GM21825 (cell line): Measurements from ENCODE around the gene GRHL1.

ENCODE experiments used
- ATAC-seq: cut with Tn5 transposase; IDR thresholded peaks from one replicate; pipeline ENCODE4 v1.9.1; 2021; ENCODE audit warnings: mild to moderate bottlenecking, moderate library complexity; ENCODE audit not compliant: unreplicated experiment

GRHL1 gene

DNA sequence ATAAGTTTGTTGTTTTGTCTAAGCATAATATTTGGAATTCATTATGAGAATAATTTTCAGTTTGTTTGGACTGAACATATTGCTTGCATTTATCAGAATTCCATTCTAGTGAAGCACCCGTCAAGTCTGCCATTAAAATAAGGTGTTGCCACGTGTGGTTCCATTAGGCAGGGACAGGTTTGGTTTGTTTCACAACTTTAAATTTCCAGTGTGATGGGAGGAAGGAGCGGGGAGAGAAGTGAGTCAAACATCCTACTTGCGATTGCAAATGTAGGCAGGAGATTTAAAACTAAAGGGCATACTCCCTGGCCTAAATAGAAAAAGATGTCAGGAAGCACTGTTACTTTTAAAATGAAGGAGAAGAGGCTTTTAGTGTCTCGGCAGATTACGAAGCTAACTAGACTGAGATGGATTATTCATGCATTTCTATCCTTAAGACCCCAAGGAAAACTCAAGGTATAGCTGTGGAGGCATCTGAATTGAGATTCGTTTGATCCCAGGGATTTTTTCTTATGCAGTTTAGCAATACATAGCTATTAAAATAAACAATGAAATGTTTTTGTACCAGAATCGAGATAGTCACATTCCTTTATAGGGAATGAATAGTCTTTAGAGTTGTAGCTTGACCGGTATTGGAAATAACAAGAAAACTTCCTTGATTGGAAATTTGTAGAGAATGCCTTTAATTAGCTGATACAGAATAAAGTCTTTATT lies 19.8 kb downstream of the GRHL1 start:
- ATAC-seq, result no peak

DNA sequence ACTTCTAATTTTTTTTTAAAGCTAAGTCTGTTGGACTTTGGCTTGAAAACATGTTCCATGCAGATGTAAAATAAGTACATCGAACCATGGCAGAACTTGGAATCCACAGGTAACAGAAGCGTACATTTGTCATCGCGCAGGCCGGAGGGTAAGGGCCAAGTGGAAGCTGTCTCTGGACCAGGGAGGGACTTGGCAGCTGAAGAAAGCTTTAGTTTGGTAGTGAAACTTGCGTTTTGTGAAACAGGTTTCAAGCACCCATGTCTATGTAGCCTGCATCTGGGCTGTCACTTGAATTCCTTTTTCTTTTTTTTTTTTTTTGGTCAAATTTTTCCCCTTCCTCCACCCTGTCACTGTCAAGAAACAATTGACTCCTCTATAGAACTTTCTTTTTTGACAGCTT lies 20.4 kb downstream of the GRHL1 start:
- ATAC-seq, result no peak

DNA sequence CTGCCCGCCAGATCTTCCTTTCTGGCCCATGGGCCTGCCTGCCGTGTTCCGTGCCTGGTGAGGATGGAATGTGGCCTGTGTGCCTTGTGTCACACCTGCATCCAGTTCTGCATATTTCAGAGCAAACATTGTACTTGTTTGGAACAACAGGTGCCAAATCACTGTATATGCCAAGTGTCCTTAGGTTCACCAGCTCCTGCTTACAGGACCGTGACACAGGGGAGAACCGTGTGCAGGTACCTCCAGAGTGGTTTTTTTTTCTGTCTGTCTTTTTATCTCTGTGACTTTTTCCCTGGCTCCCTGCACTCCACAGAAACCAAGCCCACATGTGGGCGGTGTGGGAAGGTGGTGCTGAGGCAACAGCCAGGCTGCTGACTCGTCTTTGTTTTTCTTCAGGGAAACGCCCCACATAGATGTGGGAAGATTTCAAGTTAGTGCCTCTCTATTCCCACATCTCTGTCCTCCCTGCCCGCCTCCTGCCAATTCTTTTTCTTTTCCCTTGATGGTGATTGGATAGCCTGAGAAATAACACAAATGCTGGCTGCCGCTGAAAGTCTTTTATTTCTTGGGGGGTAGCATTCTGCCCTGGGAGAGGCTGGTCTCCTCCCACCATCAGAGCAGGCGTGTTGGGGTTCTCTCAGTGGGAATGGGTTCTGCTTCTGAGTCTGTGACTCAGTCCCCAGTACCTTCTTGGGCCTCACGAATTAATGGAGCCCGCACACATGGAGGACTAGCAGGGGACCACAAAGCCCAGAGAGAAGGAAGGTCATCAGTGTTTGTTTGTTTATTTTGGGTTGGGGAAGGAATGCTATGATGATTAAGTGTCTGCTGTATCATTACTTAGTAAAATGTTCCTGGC lies 21.4 kb downstream of the GRHL1 start:
- ATAC-seq, result no peak

DNA sequence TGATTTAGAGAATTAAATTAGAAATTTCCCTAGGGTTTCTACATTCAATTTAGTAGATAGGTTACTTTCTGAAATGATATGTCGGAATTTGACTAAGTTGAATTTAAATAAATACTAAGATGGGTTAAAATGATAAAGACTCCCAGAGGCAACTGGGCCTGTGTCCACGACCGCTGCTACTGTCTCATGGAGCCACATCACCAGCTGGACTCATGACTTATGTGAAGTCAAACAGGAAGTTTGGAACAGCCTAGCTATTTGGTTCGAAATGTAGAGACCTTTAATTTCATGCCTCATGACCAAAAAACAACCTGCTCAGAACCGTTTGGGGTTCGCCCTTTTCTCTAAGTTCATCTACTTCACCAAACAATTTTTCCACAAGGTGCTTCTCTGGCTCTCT lies 22.2 kb downstream of the GRHL1 start:
- no peak for ATAC-seq

DNA sequence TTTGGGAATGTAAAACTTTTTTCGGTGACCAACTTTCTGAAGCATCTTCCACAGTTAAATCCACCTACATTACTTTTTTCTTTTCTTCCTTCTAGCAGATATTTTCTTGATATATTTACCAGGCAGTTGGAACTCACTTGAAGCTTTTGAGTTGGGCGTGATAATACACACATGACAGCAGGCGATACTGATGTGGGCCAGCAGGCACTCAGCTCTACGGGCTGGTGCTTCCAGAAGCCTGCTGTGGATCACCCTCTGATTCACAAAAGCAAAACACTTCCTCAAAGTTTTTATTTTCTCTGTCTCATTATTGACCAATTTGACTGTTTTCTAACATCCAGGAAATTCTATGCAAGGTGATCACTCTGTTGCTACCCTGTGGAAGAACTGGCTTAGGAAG lies 22.9 kb downstream of the GRHL1 start:
- no peak for ATAC-seq

DNA sequence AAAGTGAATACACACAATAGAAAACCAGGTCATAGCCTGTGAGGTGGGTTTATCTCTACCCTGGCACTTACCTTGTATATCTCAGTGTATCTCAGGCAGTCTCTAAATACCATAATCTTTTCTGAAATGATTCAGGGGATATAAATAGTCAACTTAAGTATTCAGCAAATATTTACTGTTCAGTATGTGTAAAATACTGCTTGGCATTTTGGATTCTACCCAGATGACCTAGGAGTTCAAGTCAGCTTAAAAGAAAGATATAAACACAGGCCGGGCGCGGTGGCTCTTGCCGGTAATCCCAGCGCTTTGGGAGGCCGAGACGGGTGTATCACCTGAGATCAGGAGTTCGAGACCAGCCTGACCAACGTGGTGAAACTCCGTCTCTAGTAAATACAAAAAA lies 23.8 kb downstream of the GRHL1 start:
- ATAC-seq, result no peak

DNA sequence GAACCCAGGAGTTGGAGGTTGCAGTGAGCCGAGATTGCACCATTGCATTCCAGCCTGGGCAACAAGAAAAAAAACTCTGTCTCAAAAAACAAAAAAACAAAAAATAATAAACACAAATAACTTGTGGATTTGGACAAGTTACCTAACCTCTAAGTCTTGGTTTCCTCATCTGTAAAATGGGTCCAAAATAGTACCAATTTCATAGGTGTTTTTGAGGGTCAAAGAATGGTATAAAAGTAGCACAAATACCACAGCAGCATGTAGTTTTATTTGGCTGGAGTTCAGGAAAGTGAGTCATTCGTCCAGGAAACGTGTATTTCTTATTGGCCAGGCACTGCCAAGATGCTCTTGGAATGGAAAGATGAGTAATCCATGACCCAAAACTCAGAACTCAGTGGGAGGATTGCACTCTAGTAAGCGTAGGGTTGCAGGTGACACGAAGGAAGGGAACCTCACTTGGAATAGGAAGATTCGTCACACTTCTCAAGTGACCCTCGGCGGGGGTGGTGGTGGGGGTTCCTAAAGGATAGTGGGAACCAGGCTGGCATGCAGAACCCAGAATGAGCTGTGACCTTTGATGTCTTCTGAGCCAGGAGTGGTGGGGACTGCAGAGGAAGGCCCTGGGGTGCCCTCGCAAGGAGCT lies 24.4 kb downstream of the GRHL1 start:
- ATAC-seq, result no peak

DNA sequence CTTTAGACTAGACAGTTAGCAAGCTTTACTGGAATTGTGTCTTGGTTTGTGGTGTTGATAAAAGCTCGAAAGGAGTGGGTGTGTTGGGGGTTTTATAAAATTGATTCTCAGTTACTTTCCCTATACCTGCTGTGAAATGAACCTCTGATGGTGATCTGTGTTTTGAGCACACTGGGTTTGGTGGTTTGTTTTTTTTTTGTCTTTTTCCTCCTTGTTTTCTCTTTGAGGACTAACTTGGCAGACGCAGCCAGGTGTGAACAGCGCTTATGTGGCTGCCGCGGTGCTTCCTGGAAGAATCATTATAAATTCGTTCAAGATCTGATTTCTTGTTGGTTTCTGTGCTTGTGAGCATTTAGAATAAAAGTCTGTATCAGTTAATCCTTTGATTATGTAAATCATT lies 28.5 kb downstream of the GRHL1 start:
- ATAC-seq, result no peak

DNA sequence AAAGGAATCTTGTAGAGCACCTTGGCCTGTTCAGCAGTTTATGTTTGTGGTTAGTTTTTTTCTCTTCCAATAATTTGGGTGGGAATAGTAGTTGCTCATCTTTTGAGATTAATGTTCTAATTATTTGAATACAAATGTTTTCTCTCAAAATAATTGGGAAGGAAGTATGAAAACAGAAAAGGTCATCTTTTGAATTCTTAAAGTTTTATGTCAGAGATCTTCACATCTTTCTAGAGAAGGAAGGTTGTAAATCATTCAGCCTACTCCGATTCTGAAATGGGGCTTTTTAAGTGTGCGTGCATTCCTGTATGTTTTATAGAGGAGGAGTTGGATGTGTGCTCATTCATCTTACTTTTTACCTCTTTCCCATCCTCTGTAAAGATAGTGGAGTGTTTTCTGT lies 29.0 kb downstream of the GRHL1 start:
- no peak for ATAC-seq

DNA sequence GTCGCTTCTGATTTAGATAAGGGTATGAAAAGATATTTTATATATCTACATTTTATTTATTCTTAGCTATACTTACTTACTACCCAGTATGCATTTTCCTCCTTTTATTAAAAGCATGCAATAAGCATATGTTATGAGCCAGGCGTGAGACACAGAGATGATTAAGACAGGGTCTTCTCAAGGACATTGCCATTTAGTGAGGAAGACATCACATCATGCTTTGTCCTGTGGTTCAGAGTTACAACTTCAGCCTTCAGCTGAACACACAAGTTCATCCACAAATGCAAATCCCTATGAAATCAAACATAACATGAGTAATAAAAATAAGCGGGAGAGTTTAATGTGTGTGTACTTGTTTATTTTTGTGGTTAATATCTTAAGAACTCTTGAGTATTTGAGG lies 30.2 kb downstream of the GRHL1 start:
- ATAC-seq, result no peak

DNA sequence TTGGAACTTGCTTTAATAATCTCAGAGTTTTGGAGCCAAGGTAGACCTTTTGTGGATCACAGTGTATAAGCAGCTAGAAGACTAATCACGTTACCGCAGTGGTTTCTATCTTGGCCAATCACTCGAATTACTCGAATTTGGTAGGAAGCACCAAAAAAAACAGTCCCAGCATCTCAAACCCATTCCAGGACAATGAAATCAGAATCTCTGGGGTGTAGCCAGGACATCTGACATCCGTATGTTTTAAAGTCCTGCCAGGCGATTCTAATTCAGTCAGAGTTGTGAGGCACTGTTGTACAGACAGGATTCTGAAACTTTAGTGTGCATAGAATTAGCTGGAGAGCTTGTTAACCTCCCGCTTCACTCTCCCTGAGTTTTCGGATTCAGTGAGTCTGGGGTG lies 30.8 kb downstream of the GRHL1 start:
- ATAC-seq, result no peak

DNA sequence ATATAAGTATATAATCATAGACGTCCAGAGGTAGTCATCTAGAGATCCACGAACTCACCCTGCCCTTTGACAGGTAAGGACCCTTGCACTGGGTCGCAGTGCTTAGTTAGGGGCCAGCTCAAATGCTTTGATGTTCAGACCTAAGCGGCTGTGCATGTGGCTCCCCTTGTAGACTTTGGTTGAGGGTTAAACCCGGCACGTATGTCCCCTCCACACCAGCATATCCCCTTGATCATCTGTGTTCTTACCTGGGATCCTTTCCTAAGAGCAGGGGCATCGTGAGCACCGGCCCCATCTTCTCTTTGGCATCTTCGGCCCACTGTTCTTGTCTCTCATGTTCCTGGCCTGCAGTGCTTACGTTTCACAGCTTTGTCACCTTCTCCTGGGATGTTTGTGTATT lies 31.4 kb downstream of the GRHL1 start:
- no peak for ATAC-seq

DNA sequence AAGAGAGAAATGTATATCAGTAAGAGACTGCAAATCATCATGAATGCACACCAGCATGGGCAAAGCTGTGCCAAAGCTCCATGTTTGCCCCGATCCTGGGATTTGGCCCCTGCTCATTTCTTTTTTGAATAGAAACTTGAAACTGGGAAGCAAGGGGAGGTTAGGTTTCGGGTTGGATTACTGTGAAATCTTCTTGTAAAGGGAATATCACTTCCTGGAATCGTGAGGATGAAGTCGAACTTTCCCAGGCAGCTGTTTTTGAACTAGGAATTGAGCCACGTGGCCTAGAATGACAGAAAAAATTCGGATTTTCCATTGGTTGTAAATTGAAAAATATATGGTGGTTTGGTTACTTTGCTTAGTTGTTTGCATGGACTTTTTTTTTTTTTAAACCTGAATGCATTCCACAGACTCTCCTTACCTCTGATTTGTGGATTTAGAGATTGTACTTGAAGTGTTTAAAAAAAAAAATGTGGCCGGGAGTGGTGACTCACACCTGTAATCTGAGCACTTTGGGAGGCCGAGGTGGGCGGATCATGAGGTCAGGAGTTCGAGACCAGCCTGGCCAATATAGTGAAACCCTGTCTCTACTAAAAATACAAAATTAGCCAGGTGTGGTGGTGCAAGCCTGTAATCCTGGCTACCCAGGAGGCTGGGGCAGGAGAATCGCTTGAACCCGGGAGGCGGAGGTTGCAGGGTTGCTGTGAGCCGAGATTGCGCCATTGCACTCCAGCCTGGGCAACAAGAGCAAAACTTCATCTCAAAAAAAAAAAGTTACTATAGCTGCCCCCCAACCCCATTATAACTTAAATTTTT lies 32.1 kb downstream of the GRHL1 start:
- no peak for ATAC-seq

DNA sequence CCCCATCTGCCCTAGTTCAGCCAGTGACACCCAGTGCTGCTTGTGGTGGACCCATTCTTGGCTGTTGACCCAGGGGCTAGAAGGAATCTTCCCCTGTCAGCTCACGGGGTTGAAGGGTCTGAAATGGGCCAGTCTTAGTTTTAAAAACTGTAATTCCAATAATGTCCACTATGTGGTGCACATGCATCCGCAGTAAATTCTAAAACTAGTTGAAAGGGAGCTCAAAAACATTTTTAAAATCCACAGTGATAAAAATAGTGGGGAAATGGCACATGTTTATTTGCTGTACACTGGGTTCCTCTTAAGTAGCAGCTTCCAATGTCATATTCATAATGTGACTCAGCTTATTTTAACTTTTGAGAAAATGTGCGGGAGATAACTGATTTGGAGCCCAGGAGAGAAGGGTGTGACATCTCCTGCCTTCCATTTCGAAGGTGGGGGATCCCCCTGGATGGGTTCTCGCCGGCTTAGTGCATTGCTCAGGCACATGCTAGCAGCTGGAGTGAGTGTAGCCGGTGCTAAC lies 32.8 kb downstream of the GRHL1 start:
- ATAC-seq, result no peak

DNA sequence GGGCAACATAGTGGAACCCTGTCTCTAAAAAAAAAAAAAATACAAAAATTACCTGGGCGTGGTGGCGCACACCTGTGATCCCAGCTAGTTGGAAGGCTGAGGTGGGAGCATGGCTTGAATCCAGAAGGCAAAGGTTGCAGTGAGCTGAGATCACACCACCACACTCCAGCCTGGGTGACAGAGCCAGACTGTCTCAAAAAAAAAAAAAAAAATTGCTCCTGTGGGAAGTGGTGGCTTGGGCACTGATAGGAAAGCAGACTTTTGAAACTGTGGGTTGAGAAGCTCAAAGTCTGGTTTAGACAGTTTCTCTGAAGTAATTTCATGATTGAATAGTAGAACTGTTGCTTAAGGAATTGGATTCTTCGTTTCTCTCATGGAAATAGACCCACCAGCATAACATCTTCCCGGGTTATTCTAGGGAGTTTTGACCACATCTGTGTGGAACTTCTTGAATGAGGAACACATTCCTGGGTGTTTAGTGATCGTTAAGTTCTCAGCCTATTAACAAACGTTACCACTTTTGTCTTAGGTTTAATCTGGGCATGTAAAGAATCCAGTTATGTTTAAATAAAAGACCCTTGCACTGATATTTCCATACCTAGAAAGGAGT lies 33.5 kb downstream of the GRHL1 start:
- ATAC-seq, result no peak

DNA sequence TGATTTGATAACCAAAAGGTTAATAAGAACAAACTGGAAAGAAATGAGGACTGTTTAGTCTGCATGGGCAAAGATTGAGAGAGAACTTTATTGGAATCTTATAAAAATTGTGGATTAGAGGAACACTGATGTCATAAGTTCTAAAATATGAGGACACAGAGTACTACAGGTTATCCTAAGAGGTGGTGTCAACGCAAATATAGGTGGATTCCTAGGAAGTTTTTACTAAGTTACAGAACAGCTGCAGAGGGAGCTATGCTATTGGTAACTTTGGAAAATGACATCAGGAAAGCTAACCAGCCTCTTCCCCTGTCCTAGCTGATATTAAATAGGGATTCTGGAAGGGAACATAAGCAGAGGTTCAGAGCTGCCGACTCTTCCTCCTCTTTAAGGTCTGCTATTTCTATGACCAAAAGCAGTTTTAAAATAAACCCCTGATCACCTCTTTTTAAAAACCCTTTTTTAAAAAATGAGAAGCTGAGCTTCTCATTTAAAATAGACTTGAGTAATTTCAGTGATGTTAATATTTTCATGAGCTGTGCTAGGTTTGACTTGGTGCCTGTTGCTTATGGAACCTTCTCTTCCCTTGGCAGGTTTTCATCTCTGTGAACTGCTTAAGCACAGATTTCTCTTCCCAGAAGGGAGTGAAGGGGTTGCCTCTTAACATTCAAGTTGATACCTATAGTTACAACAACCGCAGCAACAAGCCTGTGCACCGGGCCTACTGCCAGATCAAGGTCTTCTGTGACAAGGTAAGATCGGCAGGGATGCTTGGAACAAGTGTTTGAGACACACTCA lies 34.2 kb downstream of the GRHL1 start:
- ATAC-seq, result no peak

DNA sequence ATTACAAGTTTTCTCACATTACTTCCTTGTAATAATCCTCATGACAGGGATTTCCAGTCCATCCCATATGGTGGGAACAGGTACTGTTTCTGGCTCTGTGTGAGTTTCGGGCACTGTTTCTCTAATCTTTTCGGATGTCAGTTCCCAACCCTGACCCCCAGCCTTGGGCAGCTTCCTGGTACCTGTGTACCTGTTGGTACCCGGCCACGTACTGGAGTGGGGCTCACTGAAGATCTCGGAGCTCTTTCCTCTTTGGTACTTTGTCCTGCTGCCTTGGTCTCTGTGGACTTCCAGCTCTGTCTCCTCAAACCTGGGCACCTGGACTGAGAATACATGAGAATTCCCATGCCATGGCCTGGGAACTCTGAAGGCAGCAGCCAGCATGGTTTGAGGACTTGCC lies 36.8 kb downstream of the GRHL1 start:
- no peak for ATAC-seq

DNA sequence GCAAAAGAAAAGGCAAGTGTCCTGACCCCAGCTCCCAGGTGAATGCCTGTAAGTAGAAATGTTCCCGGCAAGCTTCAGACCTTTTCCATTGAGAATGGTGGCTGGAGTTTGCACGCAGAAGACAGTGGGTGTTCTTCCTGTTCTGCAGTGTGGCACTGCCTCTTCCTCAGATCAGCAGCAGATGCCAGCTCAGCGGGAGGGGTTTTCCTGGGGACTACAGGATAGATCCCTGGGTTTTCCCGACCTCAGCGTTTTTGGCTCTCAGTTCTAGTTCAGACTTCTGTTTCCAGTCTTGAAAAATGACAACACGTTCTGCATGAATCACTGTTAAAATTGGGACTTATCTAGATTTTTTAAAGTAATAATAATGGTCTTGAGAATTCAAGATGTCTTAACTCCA lies 39.2 kb downstream of the GRHL1 start:
- no peak for ATAC-seq

DNA sequence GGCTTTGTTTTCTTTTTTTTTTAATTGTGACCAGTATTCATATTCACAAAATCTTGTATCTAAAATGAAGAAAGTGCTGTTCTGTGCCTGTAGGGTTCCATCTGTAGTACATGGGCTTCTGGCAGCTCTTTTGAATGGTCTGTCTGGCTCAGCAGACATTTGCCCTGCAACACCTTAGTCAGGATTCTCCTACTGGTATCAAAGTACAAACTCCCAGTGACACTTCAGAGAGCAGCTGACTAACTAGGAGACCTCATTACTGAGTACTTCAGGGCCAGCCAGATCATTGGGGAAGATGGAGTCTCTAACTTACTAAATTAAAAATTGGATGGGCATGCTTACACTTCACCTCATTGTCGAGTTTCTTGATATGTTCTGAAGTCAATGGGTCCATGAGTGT lies 39.7 kb downstream of the GRHL1 start:
- ATAC-seq, result no peak

DNA sequence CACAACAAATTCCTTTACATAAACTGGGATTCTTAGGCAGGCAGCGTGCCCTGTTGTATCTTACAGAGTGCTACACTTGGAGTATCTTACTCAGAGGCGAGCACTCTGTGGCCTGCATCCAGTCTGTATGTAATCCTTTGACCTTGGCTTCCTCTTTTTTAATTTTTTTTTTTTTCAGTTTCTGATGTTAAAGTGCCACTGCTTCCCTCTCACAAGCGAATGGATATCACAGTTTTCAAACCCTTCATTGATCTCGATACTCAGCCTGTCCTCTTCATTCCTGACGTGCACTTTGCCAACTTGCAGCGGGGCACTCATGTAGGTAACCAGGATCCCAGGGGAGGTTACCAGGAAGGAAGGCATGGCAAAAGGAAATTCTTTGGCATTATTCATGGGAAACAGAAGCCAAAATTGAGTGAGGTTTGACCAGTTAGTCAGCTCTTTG lies 40.4 kb downstream of the GRHL1 start:
- no peak for ATAC-seq
